ENCODE results near the gene RAB40C. TPM values are rescaled to one million over a fixed set of nuclear protein-coding genes. Genes with fewer than 3 reads are reported as not detected.

RAB40C gene
- total and polyA plus RNA-seq, 2 donors (not counting 1 experiment from before 2014, with no cell fraction given): 3.2 to 11.6 TPM

DNA sequence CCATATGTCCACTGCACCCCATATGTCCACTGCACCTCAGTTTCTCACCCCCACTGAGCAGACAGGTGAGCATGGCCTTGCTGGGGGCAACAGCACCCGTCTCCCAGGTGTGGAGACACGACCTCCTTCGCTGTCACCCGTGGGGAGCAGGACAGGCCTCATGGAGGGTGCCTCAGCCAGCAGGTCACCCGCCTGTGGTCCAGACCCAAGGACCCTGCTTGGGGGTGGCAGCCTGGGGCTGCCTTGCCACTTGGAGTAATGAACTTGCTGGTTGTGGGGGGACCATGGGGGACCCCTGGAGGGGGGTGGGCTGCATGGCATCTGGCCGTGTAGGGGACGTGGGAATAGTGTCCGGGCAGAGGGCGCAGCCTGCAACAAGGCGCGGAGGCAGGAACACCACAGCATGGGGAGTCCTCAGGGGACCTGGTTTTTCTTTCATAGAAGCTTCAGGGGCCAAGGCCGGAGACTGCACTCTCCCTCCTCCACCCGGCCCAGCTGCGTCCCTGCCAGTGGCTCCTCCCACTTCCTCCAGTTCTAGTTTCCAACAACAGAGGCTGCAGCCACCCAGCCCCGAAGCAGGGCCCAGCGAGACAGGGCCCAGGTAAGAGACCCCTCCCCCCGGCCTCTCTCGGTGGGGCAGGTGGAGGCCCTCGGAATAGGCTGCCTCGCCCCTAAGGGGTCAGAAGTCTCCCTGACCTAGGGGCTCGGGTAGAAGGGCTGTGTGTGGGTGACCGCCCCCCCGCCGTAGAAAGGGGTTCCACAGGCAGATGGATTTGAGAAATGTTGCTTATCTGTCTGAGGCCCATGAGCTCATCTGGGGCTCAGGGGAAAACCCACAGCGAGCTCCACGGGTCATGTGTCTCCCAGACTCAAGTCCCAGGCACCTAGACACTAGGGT, 23.1 kb upstream of the RAB40C start, which contains the start of gene NHLRC4:
Gene NHLRC4 (plus strand): TSS at position 531 of the 898 bp plus-strand sequence. CDS start 1,043 bp downstream, outside the sequence.
- Histone ChIP-seq H3K4me3 (replicated peaks in 1 of 4; ENCODE audit: control extremely low read depth in 1 of 4, insufficient read depth in 1 of 4, low read depth in 3 of 4, low read length in 4 of 4) (peak within 1 kb of the TSS in 1 of 4 experiments; percentile 45), H3K79me2 (ENCODE audit: control insufficient read depth, insufficient read depth, low read length) (peaks cover 9% of the 10 kb centered on the region), H3K9me3 (ENCODE audit: control insufficient read depth, insufficient read depth, low read depth, low read length) (no peaks in the 10 kb centered on the region), H3K4me1 (ENCODE audit: control insufficient read depth, extremely low read depth, insufficient read depth, low read length) (peaks cover 17% of the 10 kb centered on the region), H3K27me3 (ENCODE audit: control insufficient read depth, insufficient read depth, low read length) (peaks cover 2% of the 10 kb centered on the region), H3K9ac (ENCODE audit: insufficient read depth, low read length) (peak within 1 kb of the TSS; percentile 7), H4K20me1 (ENCODE audit: control insufficient read depth, extremely low read depth, insufficient read depth, low read length) (no peaks in the 10 kb centered on the region), H2AFZ (ENCODE audit: low read length) (no peak within 1 kb of the TSS), H3K27ac (ENCODE audit: insufficient read depth, low read length) (no peak within 1 kb of the TSS), H3K36me3 (ENCODE audit: control insufficient read depth, insufficient read depth, low read length) (no peaks in the 10 kb centered on the region), H3K4me2 (ENCODE audit: extremely low read depth, insufficient read depth, low read length) (peak within 1 kb of the TSS; percentile 64)
- peak; percentile 31 to 60 for DNase-seq (ENCODE audit: low read depth in 2 of 2)
- no peak for TF ChIP-seq EZH2 (IDR thresholded peaks at IDR 0.05; ENCODE audit: low read length, missing control alignments)

DNA sequence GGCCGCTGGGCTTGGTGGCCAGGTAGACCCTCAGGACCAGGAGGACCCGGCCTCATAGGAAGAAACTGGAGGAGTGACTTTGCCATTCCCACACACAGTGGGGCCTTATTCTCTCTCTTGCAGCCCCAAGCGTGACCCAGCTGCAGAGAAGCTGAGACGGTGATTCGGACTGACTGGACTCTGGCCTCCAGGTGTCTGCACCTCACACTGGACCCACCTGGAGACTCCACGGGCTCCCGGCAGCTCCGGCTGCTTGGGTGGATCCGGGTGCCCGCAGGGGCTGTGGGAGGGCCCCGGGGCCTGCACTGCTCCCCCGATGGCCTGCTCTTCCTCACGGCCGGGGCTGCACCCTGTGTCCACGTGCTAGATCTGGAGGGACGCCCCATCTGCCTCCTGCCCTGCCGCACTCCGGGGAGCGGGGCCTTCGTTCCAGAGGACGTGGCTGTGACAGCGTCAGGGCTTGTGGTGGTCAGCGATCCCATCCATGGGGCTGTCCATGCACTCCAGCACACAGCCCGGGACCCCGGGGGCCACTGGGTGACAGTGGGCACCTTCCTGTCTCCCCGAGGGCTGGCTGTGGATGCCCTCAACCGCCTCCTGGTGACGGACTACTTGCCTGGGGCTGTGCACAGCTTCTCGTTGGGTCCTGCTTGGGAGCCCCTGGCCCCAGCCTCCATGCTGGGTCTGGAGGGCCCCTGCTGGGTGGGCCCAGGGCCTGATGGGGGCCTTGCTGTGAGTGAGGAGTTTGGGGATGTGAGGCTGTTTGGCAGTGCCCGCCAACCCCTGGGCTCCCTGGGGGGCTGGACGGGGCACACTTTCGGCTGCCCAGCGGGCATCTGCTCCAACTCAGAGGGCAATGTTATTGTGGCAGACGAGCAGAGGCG, 22.3 kb upstream of the RAB40C start:
- peaks cover 10% of the 10 kb centered on the region for H3K79me2 ChIP-seq (ENCODE audit: control insufficient read depth, insufficient read depth, low read length)
- no peak for DNase-seq (ENCODE audit: low read depth in 2 of 2)
- no peaks in the 10 kb centered on the region for H3K36me3 ChIP-seq (ENCODE audit: control insufficient read depth, insufficient read depth, low read length)
- H3K27me3 ChIP-seq (ENCODE audit: control insufficient read depth, insufficient read depth, low read length): no peaks in the 10 kb centered on the region
- H3K9ac ChIP-seq (ENCODE audit: insufficient read depth, low read length): no peak overlapping the region
- H3K4me1 ChIP-seq (ENCODE audit: control insufficient read depth, extremely low read depth, insufficient read depth, low read length): peaks cover 17% of the 10 kb centered on the region
- H2AFZ ChIP-seq (ENCODE audit: low read length): no peak overlapping the region
- H3K4me3 ChIP-seq (replicated peaks in 1 of 4; ENCODE audit: control extremely low read depth in 1 of 4, insufficient read depth in 1 of 4, low read depth in 3 of 4, low read length in 4 of 4): peak overlapping the region in 1 of 4 experiments; percentile 45
- no peak for TF ChIP-seq EZH2 (IDR thresholded peaks at IDR 0.05; ENCODE audit: low read length, missing control alignments)
- TF ChIP-seq, protein P1, sequence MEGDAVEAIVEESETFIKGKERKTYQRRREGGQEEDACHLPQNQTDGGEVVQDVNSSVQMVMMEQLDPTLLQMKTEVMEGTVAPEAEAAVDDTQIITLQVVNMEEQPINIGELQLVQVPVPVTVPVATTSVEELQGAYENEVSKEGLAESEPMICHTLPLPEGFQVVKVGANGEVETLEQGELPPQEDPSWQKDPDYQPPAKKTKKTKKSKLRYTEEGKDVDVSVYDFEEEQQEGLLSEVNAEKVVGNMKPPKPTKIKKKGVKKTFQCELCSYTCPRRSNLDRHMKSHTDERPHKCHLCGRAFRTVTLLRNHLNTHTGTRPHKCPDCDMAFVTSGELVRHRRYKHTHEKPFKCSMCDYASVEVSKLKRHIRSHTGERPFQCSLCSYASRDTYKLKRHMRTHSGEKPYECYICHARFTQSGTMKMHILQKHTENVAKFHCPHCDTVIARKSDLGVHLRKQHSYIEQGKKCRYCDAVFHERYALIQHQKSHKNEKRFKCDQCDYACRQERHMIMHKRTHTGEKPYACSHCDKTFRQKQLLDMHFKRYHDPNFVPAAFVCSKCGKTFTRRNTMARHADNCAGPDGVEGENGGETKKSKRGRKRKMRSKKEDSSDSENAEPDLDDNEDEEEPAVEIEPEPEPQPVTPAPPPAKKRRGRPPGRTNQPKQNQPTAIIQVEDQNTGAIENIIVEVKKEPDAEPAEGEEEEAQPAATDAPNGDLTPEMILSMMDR (conservative IDR thresholded peaks at IDR 0.05 in 1 of 2, IDR thresholded peaks at IDR 0.05 in 1 of 2; ENCODE audit: low read depth in 1 of 2, low read length in 2 of 2): no peak
- H3K9me3 ChIP-seq (ENCODE audit: control insufficient read depth, insufficient read depth, low read depth, low read length): no peaks in the 10 kb centered on the region
- H3K4me2 ChIP-seq (ENCODE audit: extremely low read depth, insufficient read depth, low read length): no peak overlapping the region
- no peak overlapping the region for H3K27ac ChIP-seq (ENCODE audit: insufficient read depth, low read length)
- no peaks in the 10 kb centered on the region for H4K20me1 ChIP-seq (ENCODE audit: control insufficient read depth, extremely low read depth, insufficient read depth, low read length)

DNA sequence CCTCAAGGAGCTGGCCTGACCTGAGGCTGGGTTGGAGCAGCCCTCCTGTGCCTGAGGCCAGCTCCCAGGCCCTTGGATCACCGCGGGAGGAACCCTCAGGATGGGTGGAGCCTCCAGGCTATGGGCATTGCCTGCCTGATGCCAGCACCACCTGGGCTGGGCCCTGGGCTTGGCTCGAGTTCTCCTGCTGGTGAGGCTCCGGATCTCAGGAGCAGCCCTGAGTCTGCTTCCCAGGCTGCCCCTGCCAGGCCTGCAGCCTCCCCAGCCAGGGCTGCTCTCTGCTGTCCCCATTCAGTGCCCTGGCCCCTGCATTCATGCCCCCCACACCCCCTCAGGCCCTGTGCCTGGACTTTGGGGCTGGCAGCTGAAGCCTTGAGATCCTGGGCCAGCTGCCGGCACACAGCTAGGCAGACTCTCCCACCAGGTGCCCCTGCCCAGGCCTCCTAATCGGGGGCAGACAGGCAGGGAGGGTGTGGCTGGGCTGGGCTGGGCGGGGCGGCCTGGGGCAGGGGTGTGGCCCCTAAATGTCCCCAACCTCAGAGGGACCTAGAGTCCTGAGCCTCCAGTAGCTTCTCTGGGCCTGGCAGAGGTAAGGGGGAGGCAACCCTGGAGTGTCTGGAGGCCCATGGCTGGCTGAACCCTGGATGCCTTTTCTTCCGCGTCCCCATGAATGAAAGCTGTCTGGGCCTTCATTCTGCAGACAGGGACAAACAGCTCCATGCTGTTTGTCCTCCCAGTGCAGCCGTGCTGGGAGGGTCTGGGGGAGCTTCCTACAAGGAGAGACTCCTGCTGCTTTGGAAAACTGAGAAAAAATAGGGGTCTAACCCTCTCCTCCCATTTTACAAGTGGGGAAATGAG, 21.2 kb upstream of the RAB40C start:
- H3K27me3 ChIP-seq (ENCODE audit: control insufficient read depth, insufficient read depth, low read length): no peaks in the 10 kb centered on the region
- no peaks in the 10 kb centered on the region for H4K20me1 ChIP-seq (ENCODE audit: control insufficient read depth, extremely low read depth, insufficient read depth, low read length)
- no peak for TF ChIP-seq EZH2 (IDR thresholded peaks at IDR 0.05; ENCODE audit: low read length, missing control alignments)
- TF ChIP-seq, protein P1 (conservative IDR thresholded peaks at IDR 0.05 in 1 of 2, IDR thresholded peaks at IDR 0.05 in 1 of 2; ENCODE audit: low read depth in 1 of 2, low read length in 2 of 2): no peak
- H3K9ac ChIP-seq (ENCODE audit: insufficient read depth, low read length): no peak overlapping the region
- no peaks in the 10 kb centered on the region for H3K36me3 ChIP-seq (ENCODE audit: control insufficient read depth, insufficient read depth, low read length)
- H3K9me3 ChIP-seq (ENCODE audit: control insufficient read depth, insufficient read depth, low read depth, low read length): no peaks in the 10 kb centered on the region
- H2AFZ ChIP-seq (ENCODE audit: low read length): no peak overlapping the region
- H3K4me2 ChIP-seq (ENCODE audit: extremely low read depth, insufficient read depth, low read length): peak overlapping the region; percentile 68
- H3K4me1 ChIP-seq (ENCODE audit: control insufficient read depth, extremely low read depth, insufficient read depth, low read length): peaks cover 17% of the 10 kb centered on the region
- H3K79me2 ChIP-seq (ENCODE audit: control insufficient read depth, insufficient read depth, low read length): peaks cover 10% of the 10 kb centered on the region
- H3K4me3 ChIP-seq (replicated peaks in 1 of 4; ENCODE audit: control extremely low read depth in 1 of 4, insufficient read depth in 1 of 4, low read depth in 3 of 4, low read length in 4 of 4): peak overlapping the region in 1 of 4 experiments; percentile 81
- H3K27ac ChIP-seq (ENCODE audit: insufficient read depth, low read length): peak overlapping the region; percentile 51
- no peak for DNase-seq (ENCODE audit: low read depth in 2 of 2)

Data from fibroblast of lung (primary cell).